Neural cell (in vitro differentiated cells): ENCODE results near the gene RUSF1.

Source experiments
- EZH2 ChIP-seq: fragments of 200-600, 300-800 bp; shearing (Covaris generic), sonication (generic); IDR thresholded peaks from 2 replicates; pipeline ENCODE4 v1.6.1; 2014; ENCODE audit warnings: antibody characterized with exemption, low read length, borderline replicate concordance, mild to moderate bottlenecking; ENCODE audit not compliant: insufficient read depth, poor library complexity, severe bottlenecking
- POLR2AphosphoS5 ChIP-seq: IDR thresholded peaks from 2 replicates; pipeline ENCODE4 v1.6.1; 2012
- SMC3 ChIP-seq: fragments of 450-650 bp; conservative IDR thresholded peaks from 2 replicates; pipeline ENCODE4 v1.6.1; 2014; ENCODE audit warnings: antibody characterized with exemption, mild to moderate bottlenecking, moderate library complexity; ENCODE audit not compliant: poor library complexity
- TF ChIP-seq, protein P1 (sequence below): fragments of 450-650 bp; IDR thresholded peaks from 2 replicates; pipeline ENCODE4 v1.5.1; 2014; ENCODE audit warnings: antibody characterized with exemption, mild to moderate bottlenecking, moderate library complexity; ENCODE audit not compliant: poor library complexity, severe bottlenecking

- TF ChIP-seq EZH2 (no peak), POLR2AphosphoS5 (no peak), SMC3 (no peak)
- TF ChIP-seq, protein P1, sequence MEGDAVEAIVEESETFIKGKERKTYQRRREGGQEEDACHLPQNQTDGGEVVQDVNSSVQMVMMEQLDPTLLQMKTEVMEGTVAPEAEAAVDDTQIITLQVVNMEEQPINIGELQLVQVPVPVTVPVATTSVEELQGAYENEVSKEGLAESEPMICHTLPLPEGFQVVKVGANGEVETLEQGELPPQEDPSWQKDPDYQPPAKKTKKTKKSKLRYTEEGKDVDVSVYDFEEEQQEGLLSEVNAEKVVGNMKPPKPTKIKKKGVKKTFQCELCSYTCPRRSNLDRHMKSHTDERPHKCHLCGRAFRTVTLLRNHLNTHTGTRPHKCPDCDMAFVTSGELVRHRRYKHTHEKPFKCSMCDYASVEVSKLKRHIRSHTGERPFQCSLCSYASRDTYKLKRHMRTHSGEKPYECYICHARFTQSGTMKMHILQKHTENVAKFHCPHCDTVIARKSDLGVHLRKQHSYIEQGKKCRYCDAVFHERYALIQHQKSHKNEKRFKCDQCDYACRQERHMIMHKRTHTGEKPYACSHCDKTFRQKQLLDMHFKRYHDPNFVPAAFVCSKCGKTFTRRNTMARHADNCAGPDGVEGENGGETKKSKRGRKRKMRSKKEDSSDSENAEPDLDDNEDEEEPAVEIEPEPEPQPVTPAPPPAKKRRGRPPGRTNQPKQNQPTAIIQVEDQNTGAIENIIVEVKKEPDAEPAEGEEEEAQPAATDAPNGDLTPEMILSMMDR: no peak
Measured at GRCh38 chr16:31530405-31530804, 22.2 kb upstream of the RUSF1 start.
